GM18873 (cell line): ENCODE results near the gene UBR3.
A peak's percentile ranks its signal among the peaks of the same experiment; 100 is the strongest.

ENCODE experiments used
- ATAC-seq: cut with Tn5 transposase; IDR thresholded peaks from one replicate; pipeline ENCODE4 v1.9.1; 2021; ENCODE audit warnings: mild to moderate bottlenecking, moderate library complexity, moderate number of reproducible peaks; ENCODE audit not compliant: unreplicated experiment, low FRiP score

Gene UBR3

GRCh38 chr2:170031288-170031687, 204.0 kb downstream of the UBR3 start:
- no peak for ATAC-seq

GRCh38 chr2:170034596-170034995, 207.3 kb downstream of the UBR3 start:
- no peak for ATAC-seq

- no peak for ATAC-seq
These were observed 211.5 kb downstream of the UBR3 start for GRCh38 chr2:170038734-170039133.

- ATAC-seq = no peak
These were observed 212.3 kb downstream of the UBR3 start for GRCh38 chr2:170039401-170040172.

- ATAC-seq = no peak
These were observed 217.7 kb downstream of the UBR3 start for GRCh38 chr2:170044751-170045478.

GRCh38 chr2:170047331-170048065, 220.2 kb downstream of the UBR3 start:
- no peak for ATAC-seq

GRCh38 chr2:170052151-170052550, 224.9 kb downstream of the UBR3 start:
- ATAC-seq = no peak

GRCh38 chr2:170054997-170055396, 227.7 kb downstream of the UBR3 start:
- no peak for ATAC-seq

- no peak for ATAC-seq
These were observed 229.6 kb downstream of the UBR3 start for GRCh38 chr2:170056900-170057299.

- no peak for ATAC-seq
These were observed 236.4 kb downstream of the UBR3 start for GRCh38 chr2:170063456-170064235.

GRCh38 chr2:170070778-170071177, 243.5 kb downstream of the UBR3 start:
- ATAC-seq = no peak

GRCh38 chr2:170073288-170073687, 246.0 kb downstream of the UBR3 start:
- no peak for ATAC-seq

GRCh38 chr2:170076189-170076588, 248.9 kb downstream of the UBR3 start:
- peak; percentile 55 for ATAC-seq

- no peak for ATAC-seq
These were observed 250.7 kb downstream of the UBR3 start for GRCh38 chr2:170077830-170078569.

- no peak for ATAC-seq
These were observed 257.7 kb downstream of the UBR3 start for GRCh38 chr2:170084820-170085491.

- ATAC-seq = no peak
These were observed 258.9 kb downstream of the UBR3 start for GRCh38 chr2:170086117-170086688.

- ATAC-seq = no peak
These were observed 259.6 kb downstream of the UBR3 start for GRCh38 chr2:170086751-170087412.

- ATAC-seq = no peak
These were observed 260.1 kb downstream of the UBR3 start for GRCh38 chr2:170087413-170087793.
